ENCODE measurements around the gene ABCA13. TPM values are rescaled to one million over a fixed set of nuclear protein-coding genes. Genes with fewer than 3 reads are reported as not detected.

ABCA13 gene
- total RNA-seq, 1 experiment from 2014 or later = not detected

GRCh38 chr7:48515171-48515570 lies 343.9 kb downstream of the ABCA13 start:
- Histone ChIP-seq H3K9ac (ENCODE audit: low read length) (no peak overlapping the region), H3K4me1 (ENCODE audit: control insufficient read depth in 1 of 2, insufficient read depth in 2 of 2, low read length in 2 of 2) (no peaks in the 10 kb centered on the region), H3K79me2 (ENCODE audit: insufficient read depth, low read length) (no peaks in the 10 kb centered on the region), H3K9me3 (ENCODE audit: control insufficient read depth in 1 of 2, insufficient read depth in 1 of 2, low read depth in 1 of 2, low read length in 2 of 2) (peaks cover 0 to 16% of the 10 kb centered on the region in 2 experiments; a peak in 2 of 4 replicates), H3K36me3 (ENCODE audit: control insufficient read depth in 1 of 2, insufficient read depth in 2 of 2, low read length in 2 of 2) (no peaks in the 10 kb centered on the region), H4K20me1 (ENCODE audit: insufficient read depth) (no peaks in the 10 kb centered on the region), H3K4me3 (replicated peaks in 1 of 2; ENCODE audit: low read depth in 1 of 2, low read length in 2 of 2) (no peak overlapping the region), H3K27me3 (ENCODE audit: insufficient read depth, low read length) (no peaks in the 10 kb centered on the region), H3K4me2 (ENCODE audit: low read length) (no peak overlapping the region), H3K27ac (ENCODE audit: low read depth, low read length) (no peak overlapping the region), H2AFZ (ENCODE audit: low read depth, low read length, poor library complexity, severe bottlenecking) (no peak overlapping the region), H3K9me2 (ENCODE audit: insufficient read depth) (no peaks in the 10 kb centered on the region)
- RAD21 ChIA-PET (ENCODE audit: low non-redundant PET in 1 of 2, low total read pairs in 2 of 2, uncharacterized antibody in 2 of 2, unreplicated experiment in 2 of 2) = no interaction called here
- DNase-seq (ENCODE audit: low read depth, low spot score) (no peak), ATAC-seq (no peak)
- POLR2A ChIA-PET = no interaction called here
- intact Hi-C loops (cut with micrococcal nuclease) = no loop called here
- CTCF ChIA-PET = no interaction called here
- no TSS peak for BruUV-seq (replicated peaks)
- TF ChIP-seq, protein P1, sequence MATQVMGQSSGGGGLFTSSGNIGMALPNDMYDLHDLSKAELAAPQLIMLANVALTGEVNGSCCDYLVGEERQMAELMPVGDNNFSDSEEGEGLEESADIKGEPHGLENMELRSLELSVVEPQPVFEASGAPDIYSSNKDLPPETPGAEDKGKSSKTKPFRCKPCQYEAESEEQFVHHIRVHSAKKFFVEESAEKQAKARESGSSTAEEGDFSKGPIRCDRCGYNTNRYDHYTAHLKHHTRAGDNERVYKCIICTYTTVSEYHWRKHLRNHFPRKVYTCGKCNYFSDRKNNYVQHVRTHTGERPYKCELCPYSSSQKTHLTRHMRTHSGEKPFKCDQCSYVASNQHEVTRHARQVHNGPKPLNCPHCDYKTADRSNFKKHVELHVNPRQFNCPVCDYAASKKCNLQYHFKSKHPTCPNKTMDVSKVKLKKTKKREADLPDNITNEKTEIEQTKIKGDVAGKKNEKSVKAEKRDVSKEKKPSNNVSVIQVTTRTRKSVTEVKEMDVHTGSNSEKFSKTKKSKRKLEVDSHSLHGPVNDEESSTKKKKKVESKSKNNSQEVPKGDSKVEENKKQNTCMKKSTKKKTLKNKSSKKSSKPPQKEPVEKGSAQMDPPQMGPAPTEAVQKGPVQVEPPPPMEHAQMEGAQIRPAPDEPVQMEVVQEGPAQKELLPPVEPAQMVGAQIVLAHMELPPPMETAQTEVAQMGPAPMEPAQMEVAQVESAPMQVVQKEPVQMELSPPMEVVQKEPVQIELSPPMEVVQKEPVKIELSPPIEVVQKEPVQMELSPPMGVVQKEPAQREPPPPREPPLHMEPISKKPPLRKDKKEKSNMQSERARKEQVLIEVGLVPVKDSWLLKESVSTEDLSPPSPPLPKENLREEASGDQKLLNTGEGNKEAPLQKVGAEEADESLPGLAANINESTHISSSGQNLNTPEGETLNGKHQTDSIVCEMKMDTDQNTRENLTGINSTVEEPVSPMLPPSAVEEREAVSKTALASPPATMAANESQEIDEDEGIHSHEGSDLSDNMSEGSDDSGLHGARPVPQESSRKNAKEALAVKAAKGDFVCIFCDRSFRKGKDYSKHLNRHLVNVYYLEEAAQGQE (IDR thresholded peaks at IDR 0.05; ENCODE audit: low read depth) = no peak
- TF ChIP-seq EZH2 (IDR thresholded peaks at IDR 0.05) (no peak), SP1 (IDR thresholded peaks at IDR 0.05; ENCODE audit: low read depth) (no peak), RAD21 (IDR thresholded peaks at IDR 0.05; ENCODE audit: low read depth) (no peak), SRF (IDR thresholded peaks at IDR 0.05; ENCODE audit: low read depth) (no peak), EZH2phosphoT487 (IDR thresholded peaks at IDR 0.05; ENCODE audit: borderline replicate concordance) (no peak), CEBPB (IDR thresholded peaks at IDR 0.05; ENCODE audit: low read depth) (no peak), CTCF (IDR thresholded peaks at IDR 0.05 in 2 of 3, conservative IDR thresholded peaks at IDR 0.05 in 1 of 3; ENCODE audit: borderline replicate concordance in 1 of 3, insufficient read depth in 1 of 3, low read depth in 2 of 3, low read length in 2 of 3) (no peak), JUND (IDR thresholded peaks at IDR 0.05) (no peak), TCF7L2 (IDR thresholded peaks at IDR 0.05; ENCODE audit: borderline replicate concordance, extremely low read depth, insufficient read depth, insufficient read length) (no peak), ZNF274 (IDR thresholded peaks at IDR 0.05; ENCODE audit: low read depth, low read length) (no peak), SIN3A (IDR thresholded peaks at IDR 0.05; ENCODE audit: low read depth) (no peak), CBX3 (IDR thresholded peaks at IDR 0.05; ENCODE audit: low read depth) (no peak), YY1 (IDR thresholded peaks at IDR 0.05; ENCODE audit: extremely low read depth, insufficient replicate concordance, low read depth, low read length) (no peak), ZBTB33 (IDR thresholded peaks at IDR 0.05; ENCODE audit: extremely low read depth, insufficient replicate concordance, low read length) (no peak), ATF3 (IDR thresholded peaks at IDR 0.05) (no peak)
- TF ChIP-seq, protein P2, sequence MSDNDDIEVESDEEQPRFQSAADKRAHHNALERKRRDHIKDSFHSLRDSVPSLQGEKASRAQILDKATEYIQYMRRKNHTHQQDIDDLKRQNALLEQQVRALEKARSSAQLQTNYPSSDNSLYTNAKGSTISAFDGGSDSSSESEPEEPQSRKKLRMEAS (IDR thresholded peaks at IDR 0.05) = no peak
